ENCODE data around the gene TAS1R1.
"Not testable (repeated sequence)": the region's sequence is repeated elsewhere in the genome, so short reads cannot be mapped to it uniquely, and the experiment has no call there.

The TAS1R1 gene

GRCh38 chr1:6592441-6592840, 37.3 kb downstream of the TAS1R1 start:
- DNase-seq = no peak

- DNase-seq = no peak
Measured at GRCh38 chr1:6592865-6593593, 37.9 kb downstream of the TAS1R1 start.

GRCh38 chr1:6593810-6594209, 38.7 kb downstream of the TAS1R1 start:
- DNase-seq = no peak

- DNase-seq = no peak
Measured at GRCh38 chr1:6594977-6595740, 40.1 kb downstream of the TAS1R1 start.

- no peak for DNase-seq
Measured at GRCh38 chr1:6596351-6596750, 41.2 kb downstream of the TAS1R1 start.

GRCh38 chr1:6596886-6597776, 42.0 kb downstream of the TAS1R1 start:
- DNase-seq = no peak

GRCh38 chr1:6597777-6598131, 42.6 kb downstream of the TAS1R1 start:
- no peak for DNase-seq

- peak; percentile 75 for DNase-seq
Measured at GRCh38 chr1:6599141-6599975, 44.3 kb downstream of the TAS1R1 start.

GRCh38 chr1:6599991-6600390, 44.9 kb downstream of the TAS1R1 start:
- not testable (repeated sequence) for DNase-seq

- no peak for DNase-seq
Measured at GRCh38 chr1:6600410-6601048, 45.4 kb downstream of the TAS1R1 start.

- peak; percentile 88 for DNase-seq
Measured at GRCh38 chr1:6601049-6601922, 46.2 kb downstream of the TAS1R1 start.

GRCh38 chr1:6601923-6602668, 47.0 kb downstream of the TAS1R1 start:
- no peak for DNase-seq

GRCh38 chr1:6602669-6603237, 47.6 kb downstream of the TAS1R1 start, which contains the start of gene KLHL21:
Gene KLHL21 (minus strand): TSS chr1:6602869. CDS start chr1:6602817, 52 bp downstream.
- peak; percentile 94 for DNase-seq

GRCh38 chr1:6603238-6603914, 48.3 kb downstream of the TAS1R1 start:
- DNase-seq = peak; percentile 85

GRCh38 chr1:6603915-6604558, 48.9 kb downstream of the TAS1R1 start:
- peak; percentile 74 for DNase-seq

GRCh38 chr1:6612641-6613360, 57.7 kb downstream of the TAS1R1 start:
- no peak for DNase-seq

- peak; percentile 99 for DNase-seq
Measured at GRCh38 chr1:6613361-6614018, 58.4 kb downstream of the TAS1R1 start, which contains the start of gene PHF13. Gene PHF13 (plus strand): TSS chr1:6613731. CDS start chr1:6614067, 336 bp downstream.
